ENCODE measurements around the gene CELF5.

- TF ChIP-seq CTCF (conservative IDR thresholded peaks at IDR 0.05; ENCODE audit: low read length) (no peak), EZH2phosphoT487 (IDR thresholded peaks at IDR 0.05; ENCODE audit: borderline replicate concordance, low read depth, low read length) (no peak)
Observed at GRCh38 chr19:3231288-3231687, 6.8 kb downstream of the CELF5 start.

All from OCI-LY7 (cell line).